Osteoblast (primary cell): Measurements from ENCODE around the gene PTPRT. TPM values are rescaled to one million over a fixed set of nuclear protein-coding genes. Genes with fewer than 3 reads are reported as not detected.

Experiments used
- DNase-seq: peaks from one replicate; pipeline ENCODE4 v3.0.0; 2011; ENCODE audit warnings: low spot score, mixed read lengths; ENCODE audit not compliant: insufficient read length; ENCODE audit errors: missing footprints
- H2AFZ ChIP-seq: 2 replicates; pipeline ENCODE4 v1.6.0; 2011; ENCODE audit warnings: mild to moderate bottlenecking, low read length
- H3K27ac ChIP-seq: 2 replicates; pipeline ENCODE4 v1.5.1; 2011; ENCODE audit warnings: mild to moderate bottlenecking, low read depth, low read length, moderate library complexity
- H3K27me3 ChIP-seq: 2 replicates; pipeline ENCODE4 v1.6.0; 2012; ENCODE audit warnings: mild to moderate bottlenecking, control low read depth, inconsistent platforms, low read length, moderate library complexity; ENCODE audit not compliant: insufficient read depth
- H3K36me3 ChIP-seq: 2 replicates; pipeline ENCODE4 v1.5.1; 2011; ENCODE audit warnings: mild to moderate bottlenecking, low read length, control low read depth, moderate library complexity; ENCODE audit not compliant: insufficient read depth
- H3K4me1 ChIP-seq: 2 replicates; pipeline ENCODE4 v1.5.1; 2011; ENCODE audit warnings: mild to moderate bottlenecking, low read length, control low read depth, moderate library complexity; ENCODE audit not compliant: insufficient read depth
- H3K4me2 ChIP-seq: 2 replicates; pipeline ENCODE4 v1.6.0; 2011; ENCODE audit warnings: mild to moderate bottlenecking, low read length; ENCODE audit not compliant: insufficient read depth
- H3K4me3 ChIP-seq: fragments of 200-600 bp; sonication (generic); 3 replicates; pipeline ENCODE4 v1.5.1; 2012; ENCODE audit warnings: mild to moderate bottlenecking, low read length, inconsistent platforms; ENCODE audit not compliant: insufficient read depth
- H3K79me2 ChIP-seq: 2 replicates; pipeline ENCODE4 v1.6.0; 2012; ENCODE audit warnings: mild to moderate bottlenecking, low read length, control low read depth, inconsistent platforms; ENCODE audit not compliant: insufficient read depth
- H3K9me3 ChIP-seq: 2 replicates; pipeline ENCODE4 v1.5.1; 2011; ENCODE audit warnings: low read depth, low read length, control low read depth
- H4K20me1 ChIP-seq: 2 replicates; pipeline ENCODE4 v1.6.0; 2012; ENCODE audit warnings: mild to moderate bottlenecking, low read length, control low read depth; ENCODE audit not compliant: insufficient read depth
- CTCF ChIP-seq: IDR thresholded peaks from 2 replicates; pipeline ENCODE4 v1.5.1; 2011; ENCODE audit warnings: mild to moderate bottlenecking, low read depth, low read length, moderate library complexity; ENCODE audit errors: extremely low read depth
- total RNA-seq: library from RNA; depleted of rRNA; stranded (reverse); fragments of >200 nt; gene quantifications from 2 replicates; pipeline ENCODE4 v1.2.3, GENCODE V29; 2012

Gene PTPRT
- total RNA-seq, 1 donor: not detected

- H3K9me3 ChIP-seq: peaks cover 2% of the 10 kb centered on the region
- H4K20me1 ChIP-seq: no peaks in the 10 kb centered on the region
- no peak overlapping the region for H3K4me3 ChIP-seq
- no peaks in the 10 kb centered on the region for H3K4me1 ChIP-seq
- DNase-seq: no peak
- no peak overlapping the region for H3K4me2 ChIP-seq
- no peaks in the 10 kb centered on the region for H3K27me3 ChIP-seq
- no peak overlapping the region for H3K27ac ChIP-seq
- no peaks in the 10 kb centered on the region for H3K79me2 ChIP-seq
- no peak for TF ChIP-seq CTCF
- no peak overlapping the region for H2AFZ ChIP-seq
- H3K36me3 ChIP-seq: no peaks in the 10 kb centered on the region
Observed at GRCh38 chr20:42978184-42978974, 211.3 kb downstream of the PTPRT start.

- TF ChIP-seq CTCF: no peak
- Histone ChIP-seq H2AFZ (no peak overlapping the region), H3K4me3 (no peak overlapping the region), H3K36me3 (no peaks in the 10 kb centered on the region), H3K79me2 (no peaks in the 10 kb centered on the region), H3K27ac (no peak overlapping the region), H3K4me2 (no peak overlapping the region), H3K9me3 (peaks cover 2% of the 10 kb centered on the region), H3K27me3 (no peaks in the 10 kb centered on the region), H3K4me1 (no peaks in the 10 kb centered on the region), H4K20me1 (no peaks in the 10 kb centered on the region)
- DNase-seq: no peak
Observed at GRCh38 chr20:42975974-42976373, 213.7 kb downstream of the PTPRT start.

GRCh38 chr20:42974347-42974746 is 215.4 kb downstream of the PTPRT start:
- DNase-seq: no peak
- H3K4me3 ChIP-seq: no peak overlapping the region
- no peak overlapping the region for H2AFZ ChIP-seq
- H3K4me2 ChIP-seq: no peak overlapping the region
- no peak for TF ChIP-seq CTCF
- no peaks in the 10 kb centered on the region for H3K27me3 ChIP-seq
- H3K79me2 ChIP-seq: no peaks in the 10 kb centered on the region
- H3K27ac ChIP-seq: no peak overlapping the region
- no peaks in the 10 kb centered on the region for H3K4me1 ChIP-seq
- H3K9me3 ChIP-seq: peaks cover 6% of the 10 kb centered on the region
- no peaks in the 10 kb centered on the region for H3K36me3 ChIP-seq
- no peaks in the 10 kb centered on the region for H4K20me1 ChIP-seq

- Histone ChIP-seq H4K20me1 (no peaks in the 10 kb centered on the region), H3K36me3 (no peaks in the 10 kb centered on the region), H3K9me3 (peaks cover 6% of the 10 kb centered on the region), H3K27ac (no peak overlapping the region), H3K27me3 (no peaks in the 10 kb centered on the region), H3K4me3 (no peak overlapping the region), H2AFZ (no peak overlapping the region), H3K4me1 (no peaks in the 10 kb centered on the region), H3K4me2 (no peak overlapping the region), H3K79me2 (no peaks in the 10 kb centered on the region)
- no peak for DNase-seq
- TF ChIP-seq CTCF: no peak
Observed at GRCh38 chr20:42972591-42972990, 217.1 kb downstream of the PTPRT start.
